Mammary epithelial cell (primary cell): ENCODE results near the gene CCDC171.

Experiments
- EZH2 ChIP-seq: IDR thresholded peaks from 2 replicates; pipeline ENCODE4 v1.6.1; 2012; ENCODE audit warnings: low read length, inconsistent platforms, borderline replicate concordance
- TF ChIP-seq, protein P1 (sequence below), 2 donors: IDR thresholded peaks in 1 of 2; conservative IDR thresholded peaks in 1 of 2; 2 replicates each; pipeline ENCODE4 v1.5.1; 2011 to 2012; ENCODE audit warnings: inconsistent platforms in 2 of 2, low read length in 2 of 2, mild to moderate bottlenecking in 2 of 2, control low read depth in 1 of 2, low read depth in 1 of 2; ENCODE audit not compliant: insufficient read depth in 1 of 2; ENCODE audit errors: extremely low read depth in 1 of 2

DNA sequence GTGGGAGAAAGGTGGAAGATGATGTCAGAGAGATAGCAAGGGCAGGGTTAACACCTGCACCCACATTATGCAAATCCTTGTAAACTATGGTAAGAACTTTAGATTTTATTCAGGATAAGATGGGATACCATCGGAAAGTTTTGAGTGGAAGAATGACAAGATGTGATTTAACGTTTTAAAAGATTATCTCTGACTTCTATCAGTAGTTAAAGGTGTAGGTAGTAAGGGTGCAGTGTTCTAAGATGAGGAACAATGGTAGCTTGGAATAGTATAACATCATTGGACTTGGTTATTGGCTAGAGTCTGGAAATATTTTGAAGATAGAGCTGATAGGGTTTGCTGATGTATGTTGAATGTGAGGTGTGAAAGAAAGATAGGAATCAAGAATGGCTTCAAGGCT is 211.3 kb downstream of the CCDC171 start:
- TF ChIP-seq, protein P1, sequence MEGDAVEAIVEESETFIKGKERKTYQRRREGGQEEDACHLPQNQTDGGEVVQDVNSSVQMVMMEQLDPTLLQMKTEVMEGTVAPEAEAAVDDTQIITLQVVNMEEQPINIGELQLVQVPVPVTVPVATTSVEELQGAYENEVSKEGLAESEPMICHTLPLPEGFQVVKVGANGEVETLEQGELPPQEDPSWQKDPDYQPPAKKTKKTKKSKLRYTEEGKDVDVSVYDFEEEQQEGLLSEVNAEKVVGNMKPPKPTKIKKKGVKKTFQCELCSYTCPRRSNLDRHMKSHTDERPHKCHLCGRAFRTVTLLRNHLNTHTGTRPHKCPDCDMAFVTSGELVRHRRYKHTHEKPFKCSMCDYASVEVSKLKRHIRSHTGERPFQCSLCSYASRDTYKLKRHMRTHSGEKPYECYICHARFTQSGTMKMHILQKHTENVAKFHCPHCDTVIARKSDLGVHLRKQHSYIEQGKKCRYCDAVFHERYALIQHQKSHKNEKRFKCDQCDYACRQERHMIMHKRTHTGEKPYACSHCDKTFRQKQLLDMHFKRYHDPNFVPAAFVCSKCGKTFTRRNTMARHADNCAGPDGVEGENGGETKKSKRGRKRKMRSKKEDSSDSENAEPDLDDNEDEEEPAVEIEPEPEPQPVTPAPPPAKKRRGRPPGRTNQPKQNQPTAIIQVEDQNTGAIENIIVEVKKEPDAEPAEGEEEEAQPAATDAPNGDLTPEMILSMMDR (conservative IDR thresholded peaks at IDR 0.05 in 1 of 2, IDR thresholded peaks at IDR 0.05 in 1 of 2; ENCODE audit: extremely low read depth in 1 of 2, insufficient read depth in 1 of 2, low read depth in 1 of 2, low read length in 2 of 2) = no peak
- no peak for TF ChIP-seq EZH2
